Measurements from ENCODE around the gene GPHA2.

Gene GPHA2

DNA sequence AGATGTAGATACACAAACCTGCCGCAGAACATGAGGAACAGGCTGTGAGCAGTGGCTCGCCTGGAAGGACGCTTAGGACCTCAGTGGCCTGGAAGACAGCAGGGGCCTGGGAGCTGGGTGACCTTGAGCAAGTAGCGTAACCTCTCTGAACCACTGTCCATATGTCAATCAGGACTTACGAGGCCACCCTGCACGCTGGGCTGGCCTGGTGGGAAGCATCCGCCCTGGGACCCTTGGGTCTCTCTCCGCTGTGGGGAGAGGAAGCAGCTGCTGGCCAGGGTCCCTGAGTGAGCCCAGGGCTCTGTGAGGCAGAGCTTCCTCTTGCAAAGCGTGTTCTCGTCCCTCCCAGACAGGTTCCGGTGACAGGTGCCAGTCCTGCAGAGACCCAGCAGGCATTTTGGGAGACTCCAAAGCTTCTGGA, 43.3 kb downstream of the GPHA2 start:
- DNase-seq (ENCODE audit: low read depth in 2 of 2, low spot score in 1 of 2), result no peak

GRCh38 chr11:64891880-64892279, 43.8 kb downstream of the GPHA2 start:
- DNase-seq (ENCODE audit: low read depth in 2 of 2, low spot score in 1 of 2), result no peak

GRCh38 chr11:64891215-64891848, 44.4 kb downstream of the GPHA2 start:
- DNase-seq (ENCODE audit: low read depth in 2 of 2, low spot score in 1 of 2), result no peak

DNA sequence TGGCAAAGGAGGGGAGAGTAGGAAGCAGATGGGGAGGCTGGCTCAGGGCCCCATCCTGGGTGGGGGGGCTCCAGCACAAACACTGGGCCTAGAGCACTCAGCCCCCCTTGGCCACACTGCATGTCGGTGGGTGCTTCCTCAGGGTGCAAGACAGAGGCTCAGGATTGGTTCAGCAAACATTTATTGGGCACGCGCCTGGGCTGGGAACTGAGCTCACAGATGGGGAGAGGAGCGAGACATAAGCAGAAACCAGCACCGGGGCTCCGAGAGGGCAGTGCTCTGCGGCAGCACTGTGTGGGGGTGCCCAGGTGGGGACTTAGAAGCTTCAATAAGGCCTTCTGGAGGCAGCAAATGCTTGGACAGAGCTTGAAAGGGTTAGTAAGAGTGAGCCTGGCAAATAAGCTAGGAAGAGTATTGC, 45.2 kb downstream of the GPHA2 start:
- DNase-seq (ENCODE audit: low read depth in 2 of 2, low spot score in 1 of 2), result no peak

DNA sequence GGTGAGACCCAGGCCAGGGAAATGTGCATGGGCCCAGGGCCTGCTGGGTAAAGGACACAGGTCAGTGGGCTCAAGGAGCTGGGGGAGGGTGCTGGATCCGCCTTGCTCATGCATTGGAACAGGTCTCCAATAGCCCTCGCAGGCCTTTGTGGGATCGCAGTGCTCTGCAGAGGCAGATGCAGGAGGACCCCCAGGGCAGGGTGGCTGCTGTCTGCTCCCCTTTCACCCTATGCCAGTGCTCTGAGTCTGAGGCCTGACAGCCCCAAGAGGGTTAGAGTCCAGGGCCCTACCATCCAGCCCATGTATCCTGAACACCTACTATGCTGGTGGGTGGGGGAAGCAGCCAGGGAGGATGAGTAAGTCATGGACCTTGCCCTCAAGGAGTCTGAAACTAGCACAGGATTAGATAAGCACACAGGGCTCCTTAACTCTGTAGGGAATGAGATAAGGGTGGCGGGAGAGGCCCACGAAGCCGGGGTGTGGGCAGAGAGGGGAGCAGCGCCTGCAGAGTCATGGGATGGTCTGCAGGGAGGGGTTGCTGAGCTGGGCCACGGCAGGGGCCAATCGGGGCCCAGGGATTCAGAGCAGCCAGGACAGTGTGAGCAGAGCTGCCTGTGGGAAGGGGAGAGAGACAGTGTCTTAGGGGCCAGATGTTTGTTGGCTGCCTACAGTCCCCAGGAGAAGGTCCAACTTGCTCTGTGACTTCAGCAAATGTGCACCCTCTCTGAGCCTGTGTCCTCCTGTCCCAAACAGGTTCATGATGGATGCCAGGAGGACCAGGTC, 46.8 kb downstream of the GPHA2 start:
- no peak for DNase-seq (ENCODE audit: low read depth in 2 of 2, low spot score in 1 of 2)

GRCh38 chr11:64888406-64888728, 47.3 kb downstream of the GPHA2 start:
- DNase-seq (ENCODE audit: low read depth in 2 of 2, low spot score in 1 of 2), result no peak

GRCh38 chr11:64887757-64888405, 47.8 kb downstream of the GPHA2 start:
- peak; percentile 62 to 74 for DNase-seq (ENCODE audit: low read depth in 2 of 2, low spot score in 1 of 2)

- DNase-seq (ENCODE audit: low read depth in 2 of 2, low spot score in 1 of 2), result no peak
Observed at GRCh38 chr11:64887234-64887756, 48.4 kb downstream of the GPHA2 start.

- DNase-seq (ENCODE audit: low read depth in 2 of 2, low spot score in 1 of 2), result no peak
Observed at GRCh38 chr11:64885367-64886286, 50.1 kb downstream of the GPHA2 start.
